HepG2 (cell line): ENCODE measurements around the gene PPP2R5C. TPM values are rescaled to one million over a fixed set of nuclear protein-coding genes. Genes with fewer than 3 reads are reported as not detected.

ENCODE experiments used
- CC2D1A ChIP-seq: sonication (generic); formaldehyde crosslinking; IDR thresholded peaks from 2 replicates; pipeline ENCODE4 v1.8.1; 2023; ENCODE audit warnings: mild to moderate bottlenecking, missing genetic modification reagents
- CHD4 ChIP-seq: fragments of 200-600 bp; sonication (generic); IDR thresholded peaks from 2 replicates; pipeline ENCODE4 v1.7.0; 2017; ENCODE audit warnings: mild to moderate bottlenecking, low read length, borderline replicate concordance
- HCFC1 ChIP-seq: fragments of 150-350 bp; IDR thresholded peaks from 2 replicates; pipeline ENCODE4 v1.6.1; 2014; ENCODE audit warnings: low read depth, low read length
- KDM6A ChIP-seq: IDR thresholded peaks from 2 replicates; pipeline ENCODE4 v1.6.1; 2016; ENCODE audit warnings: low read depth
- MYC ChIP-seq: sonication (generic); formaldehyde crosslinking; IDR thresholded peaks from 2 replicates; pipeline ENCODE4 v1.9.0; 2021; ENCODE audit warnings: missing genetic modification reagents, borderline replicate concordance
- PAWR ChIP-seq: sonication (generic); formaldehyde crosslinking; IDR thresholded peaks from 2 replicates; pipeline ENCODE4 v1.4.0; 2020; ENCODE audit warnings: missing genetic modification reagents, mild to moderate bottlenecking, borderline replicate concordance
- SALL2 ChIP-seq: sonication (generic); formaldehyde crosslinking; IDR thresholded peaks from 2 replicates; pipeline ENCODE4 v1.8.1; 2023; ENCODE audit warnings: mild to moderate bottlenecking, missing genetic modification reagents, inconsistent platforms
- TFE3 ChIP-seq: IDR thresholded peaks from 2 replicates; pipeline ENCODE4 v1.6.1; 2016
- ZFP62 ChIP-seq: sonication (generic); formaldehyde crosslinking; IDR thresholded peaks from 2 replicates; pipeline ENCODE4 v1.4.0; 2020; ENCODE audit warnings: missing genetic modification reagents
- ZNF44 ChIP-seq: sonication (generic); formaldehyde crosslinking; IDR thresholded peaks from 2 replicates; pipeline ENCODE4 v1.5.1; 2020; ENCODE audit warnings: mild to moderate bottlenecking, missing genetic modification reagents
- ZNF7 ChIP-seq: IDR thresholded peaks from 2 replicates; pipeline ENCODE4 v1.6.1; 2016; ENCODE audit warnings: missing biosample characterization, missing genetic modification reagents
- ZNF780A ChIP-seq: sonication (generic); formaldehyde crosslinking; IDR thresholded peaks from 2 replicates; pipeline ENCODE4 v1.8.0; 2022; ENCODE audit warnings: mild to moderate bottlenecking, missing genetic modification reagents, moderate library complexity
- polyA plus RNA-seq, 8 experiments: library from polyadenylated mRNA; depleted of rRNA in 3 of 8; stranded (reverse) in 7 of 8; unstranded in 1 of 8; fragments of >200 nt; fragmentation: Illumina TruSeq in 4 of 8; extraction: Trizol in 4 of 8; gene quantifications; 2 replicates each; pipeline versions ENCODE4 v1.2.1 to v1.2.3, GENCODE V29; 2011 to 2016; ENCODE audit warnings: low read depth in 4 of 8, missing spikeins in 1 of 8, mixed read lengths in 1 of 8; ENCODE audit not compliant: insufficient read depth in 1 of 8
- total RNA-seq, 5 experiments: library from RNA; depleted of rRNA; stranded (reverse); fragments of >200 nt; fragmentation: Illumina TruSeq; extraction: Trizol; gene quantifications; 2 replicates each; pipeline ENCODE4 v1.2.3, GENCODE V29; 2016; ENCODE audit warnings: low read depth in 1 of 5
- TF ChIP-seq, protein P1 (sequence below): sonication (generic); formaldehyde crosslinking; IDR thresholded peaks from 2 replicates; pipeline ENCODE4 v1.4.0; 2020; ENCODE audit warnings: missing genetic modification reagents, borderline replicate concordance
- TF ChIP-seq, protein P2 (sequence below): sonication (generic); formaldehyde crosslinking; IDR thresholded peaks from 2 replicates; pipeline ENCODE4 v1.5.1; 2020; ENCODE audit warnings: mild to moderate bottlenecking, missing genetic modification reagents, moderate library complexity
- TF ChIP-seq, protein P3 (sequence below): sonication (generic); formaldehyde crosslinking; IDR thresholded peaks from 2 replicates; pipeline ENCODE4 v1.8.1; 2023; ENCODE audit warnings: mild to moderate bottlenecking, missing genetic modification reagents, borderline replicate concordance
- TF ChIP-seq, protein P4 (sequence below): sonication (generic); formaldehyde crosslinking; IDR thresholded peaks from 2 replicates; pipeline ENCODE4 v1.8.0; 2022; ENCODE audit warnings: mild to moderate bottlenecking, missing genetic modification reagents; ENCODE audit not compliant: insufficient replicate concordance

Gene PPP2R5C
- total and polyA plus RNA-seq, 2 of the 13 experiments (the other 11 are each of a cell fraction or from before 2014, with no cell fraction given) = 74.3 to 78.5 TPM

GRCh38 chr14:101947904-101948665 lies 186.6 kb downstream of the PPP2R5C start (continued):
- TF ChIP-seq, protein P1, sequence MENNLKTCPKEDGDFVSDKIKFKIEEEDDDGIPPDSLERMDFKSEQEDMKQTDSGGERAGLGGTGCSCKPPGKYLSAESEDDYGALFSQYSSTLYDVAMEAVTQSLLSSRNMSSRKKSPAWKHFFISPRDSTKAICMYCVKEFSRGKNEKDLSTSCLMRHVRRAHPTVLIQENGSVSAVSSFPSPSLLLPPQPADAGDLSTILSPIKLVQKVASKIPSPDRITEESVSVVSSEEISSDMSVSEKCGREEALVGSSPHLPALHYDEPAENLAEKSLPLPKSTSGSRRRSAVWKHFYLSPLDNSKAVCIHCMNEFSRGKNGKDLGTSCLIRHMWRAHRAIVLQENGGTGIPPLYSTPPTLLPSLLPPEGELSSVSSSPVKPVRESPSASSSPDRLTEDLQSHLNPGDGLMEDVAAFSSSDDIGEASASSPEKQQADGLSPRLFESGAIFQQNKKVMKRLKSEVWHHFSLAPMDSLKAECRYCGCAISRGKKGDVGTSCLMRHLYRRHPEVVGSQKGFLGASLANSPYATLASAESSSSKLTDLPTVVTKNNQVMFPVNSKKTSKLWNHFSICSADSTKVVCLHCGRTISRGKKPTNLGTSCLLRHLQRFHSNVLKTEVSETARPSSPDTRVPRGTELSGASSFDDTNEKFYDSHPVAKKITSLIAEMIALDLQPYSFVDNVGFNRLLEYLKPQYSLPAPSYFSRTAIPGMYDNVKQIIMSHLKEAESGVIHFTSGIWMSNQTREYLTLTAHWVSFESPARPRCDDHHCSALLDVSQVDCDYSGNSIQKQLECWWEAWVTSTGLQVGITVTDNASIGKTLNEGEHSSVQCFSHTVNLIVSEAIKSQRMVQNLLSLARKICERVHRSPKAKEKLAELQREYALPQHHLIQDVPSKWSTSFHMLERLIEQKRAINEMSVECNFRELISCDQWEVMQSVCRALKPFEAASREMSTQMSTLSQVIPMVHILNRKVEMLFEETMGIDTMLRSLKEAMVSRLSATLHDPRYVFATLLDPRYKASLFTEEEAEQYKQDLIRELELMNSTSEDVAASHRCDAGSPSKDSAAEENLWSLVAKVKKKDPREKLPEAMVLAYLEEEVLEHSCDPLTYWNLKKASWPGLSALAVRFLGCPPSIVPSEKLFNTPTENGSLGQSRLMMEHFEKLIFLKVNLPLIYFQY = 0 out of 2 replicates have a peak, but pooled peaks have one; percentile 33
- TF ChIP-seq ZFP62 (CRISPR knock-in tag) (no peak), MYC (CRISPR knock-in tag) (peak; percentile 78), ZNF44 (CRISPR knock-in tag) (no peak; the same call in 1 of the 2 replicates), SALL2 (CRISPR knock-in tag) (peak; percentile 61; the same call in 1 of the 2 replicates), TFE3 (CRISPR knock-in tag) (peak; percentile 97), ZNF7 (CRISPR knock-in tag) (no peak), ZNF780A (no peak), PAWR (CRISPR knock-in tag) (no peak), HCFC1 (peak; percentile 68), KDM6A (0 out of 2 replicates have a peak, but pooled peaks have one; percentile 8), CHD4 (peak; percentile 6; the same call in 1 of the 2 replicates), CC2D1A (no peak)
- TF ChIP-seq, protein P2, sequence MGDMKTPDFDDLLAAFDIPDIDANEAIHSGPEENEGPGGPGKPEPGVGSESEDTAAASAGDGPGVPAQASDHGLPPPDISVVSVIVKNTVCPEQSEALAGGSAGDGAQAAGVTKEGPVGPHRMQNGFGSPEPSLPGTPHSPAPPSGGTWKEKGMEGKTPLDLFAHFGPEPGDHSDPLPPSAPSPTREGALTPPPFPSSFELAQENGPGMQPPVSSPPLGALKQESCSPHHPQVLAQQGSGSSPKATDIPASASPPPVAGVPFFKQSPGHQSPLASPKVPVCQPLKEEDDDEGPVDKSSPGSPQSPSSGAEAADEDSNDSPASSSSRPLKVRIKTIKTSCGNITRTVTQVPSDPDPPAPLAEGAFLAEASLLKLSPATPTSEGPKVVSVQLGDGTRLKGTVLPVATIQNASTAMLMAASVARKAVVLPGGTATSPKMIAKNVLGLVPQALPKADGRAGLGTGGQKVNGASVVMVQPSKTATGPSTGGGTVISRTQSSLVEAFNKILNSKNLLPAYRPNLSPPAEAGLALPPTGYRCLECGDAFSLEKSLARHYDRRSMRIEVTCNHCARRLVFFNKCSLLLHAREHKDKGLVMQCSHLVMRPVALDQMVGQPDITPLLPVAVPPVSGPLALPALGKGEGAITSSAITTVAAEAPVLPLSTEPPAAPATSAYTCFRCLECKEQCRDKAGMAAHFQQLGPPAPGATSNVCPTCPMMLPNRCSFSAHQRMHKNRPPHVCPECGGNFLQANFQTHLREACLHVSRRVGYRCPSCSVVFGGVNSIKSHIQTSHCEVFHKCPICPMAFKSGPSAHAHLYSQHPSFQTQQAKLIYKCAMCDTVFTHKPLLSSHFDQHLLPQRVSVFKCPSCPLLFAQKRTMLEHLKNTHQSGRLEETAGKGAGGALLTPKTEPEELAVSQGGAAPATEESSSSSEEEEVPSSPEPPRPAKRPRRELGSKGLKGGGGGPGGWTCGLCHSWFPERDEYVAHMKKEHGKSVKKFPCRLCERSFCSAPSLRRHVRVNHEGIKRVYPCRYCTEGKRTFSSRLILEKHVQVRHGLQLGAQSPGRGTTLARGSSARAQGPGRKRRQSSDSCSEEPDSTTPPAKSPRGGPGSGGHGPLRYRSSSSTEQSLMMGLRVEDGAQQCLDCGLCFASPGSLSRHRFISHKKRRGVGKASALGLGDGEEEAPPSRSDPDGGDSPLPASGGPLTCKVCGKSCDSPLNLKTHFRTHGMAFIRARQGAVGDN (CRISPR knock-in tag) = peak; percentile 97
- TF ChIP-seq, protein P3, sequence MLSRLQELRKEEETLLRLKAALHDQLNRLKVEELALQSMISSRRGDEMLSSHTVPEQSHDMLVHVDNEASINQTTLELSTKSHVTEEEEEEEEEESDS = 0 out of 2 replicates have a peak, but pooled peaks have one; percentile 45
- TF ChIP-seq, protein P4, sequence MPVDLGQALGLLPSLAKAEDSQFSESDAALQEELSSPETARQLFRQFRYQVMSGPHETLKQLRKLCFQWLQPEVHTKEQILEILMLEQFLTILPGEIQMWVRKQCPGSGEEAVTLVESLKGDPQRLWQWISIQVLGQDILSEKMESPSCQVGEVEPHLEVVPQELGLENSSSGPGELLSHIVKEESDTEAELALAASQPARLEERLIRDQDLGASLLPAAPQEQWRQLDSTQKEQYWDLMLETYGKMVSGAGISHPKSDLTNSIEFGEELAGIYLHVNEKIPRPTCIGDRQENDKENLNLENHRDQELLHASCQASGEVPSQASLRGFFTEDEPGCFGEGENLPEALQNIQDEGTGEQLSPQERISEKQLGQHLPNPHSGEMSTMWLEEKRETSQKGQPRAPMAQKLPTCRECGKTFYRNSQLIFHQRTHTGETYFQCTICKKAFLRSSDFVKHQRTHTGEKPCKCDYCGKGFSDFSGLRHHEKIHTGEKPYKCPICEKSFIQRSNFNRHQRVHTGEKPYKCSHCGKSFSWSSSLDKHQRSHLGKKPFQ (CRISPR knock-in tag) = no peak
